Stimulated activated CD4-positive, alpha-beta T cell treated with anti-CD3 and anti-CD28 coated beads, TNF-alpha, amount 100 ng/mL, for 24 hours (primary cell): ENCODE data around the gene MCM5.
"Not testable (repeated sequence)": the region's sequence is repeated elsewhere in the genome, so short reads cannot be mapped to it uniquely, and the experiment has no call there.

Experiments
- DNase-seq, 3 experiments: peaks; one replicate each; pipeline ENCODE4 v3.0.0-alpha.2; 2020; ENCODE audit warnings: low read depth in 3 of 3

The MCM5 gene

GRCh38 chr22:35452351-35452781 lies 52.4 kb downstream of the MCM5 start:
- no peak for DNase-seq

- no peak for DNase-seq
Observed at GRCh38 chr22:35452810-35453743, 53.1 kb downstream of the MCM5 start.

- no peak for DNase-seq
Observed at GRCh38 chr22:35454416-35455054, 54.6 kb downstream of the MCM5 start.

GRCh38 chr22:35455529-35455928 lies 55.6 kb downstream of the MCM5 start:
- DNase-seq: no peak

DNA sequence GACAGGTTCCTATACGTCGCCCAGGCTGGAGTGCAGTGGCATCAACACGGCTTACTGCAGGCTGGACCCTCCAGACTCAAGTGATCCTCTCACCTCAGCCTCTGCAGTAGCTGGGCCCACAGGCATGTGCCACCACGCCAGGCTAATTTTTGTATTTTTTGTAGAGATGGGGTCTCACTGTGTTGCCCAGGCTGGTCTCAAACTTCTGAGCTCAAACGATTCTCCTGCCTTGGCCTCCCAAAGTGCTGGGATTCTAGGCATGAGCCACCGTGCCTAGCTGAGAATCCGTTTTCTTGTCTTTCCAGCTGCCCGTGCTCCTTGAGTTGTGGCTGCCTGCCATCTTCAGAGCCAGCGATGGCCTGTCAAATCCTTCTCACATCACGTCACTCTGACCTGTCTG lies 56.8 kb downstream of the MCM5 start:
- DNase-seq: no peak

GRCh38 chr22:35457729-35458546 lies 58.0 kb downstream of the MCM5 start:
- DNase-seq: no peak

- no peak for DNase-seq
Observed at GRCh38 chr22:35458547-35459422, 58.8 kb downstream of the MCM5 start.

DNA sequence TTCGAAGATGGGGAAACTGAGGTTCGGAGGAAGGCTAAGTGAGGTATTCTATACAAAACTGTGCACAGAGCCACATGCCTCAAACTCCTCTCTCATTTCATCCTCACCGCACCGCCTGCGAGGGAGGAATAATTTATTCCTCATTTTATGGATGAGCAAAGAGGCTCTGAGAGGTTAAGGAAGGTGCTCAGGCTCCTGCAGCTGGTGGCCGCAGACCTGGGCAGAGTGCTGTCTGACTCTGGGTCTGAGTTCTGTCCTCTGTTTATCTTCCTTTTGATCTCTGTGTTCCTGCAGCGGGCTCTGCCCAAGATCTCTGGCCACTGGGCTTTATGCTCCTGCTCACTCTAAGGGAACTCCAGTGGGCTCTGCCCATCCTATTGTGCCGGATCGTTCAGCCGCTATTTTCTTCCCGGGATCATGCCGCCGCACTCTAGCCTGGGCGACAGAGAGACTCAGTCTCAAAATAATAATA lies 59.5 kb downstream of the MCM5 start:
- no peak for DNase-seq

DNA sequence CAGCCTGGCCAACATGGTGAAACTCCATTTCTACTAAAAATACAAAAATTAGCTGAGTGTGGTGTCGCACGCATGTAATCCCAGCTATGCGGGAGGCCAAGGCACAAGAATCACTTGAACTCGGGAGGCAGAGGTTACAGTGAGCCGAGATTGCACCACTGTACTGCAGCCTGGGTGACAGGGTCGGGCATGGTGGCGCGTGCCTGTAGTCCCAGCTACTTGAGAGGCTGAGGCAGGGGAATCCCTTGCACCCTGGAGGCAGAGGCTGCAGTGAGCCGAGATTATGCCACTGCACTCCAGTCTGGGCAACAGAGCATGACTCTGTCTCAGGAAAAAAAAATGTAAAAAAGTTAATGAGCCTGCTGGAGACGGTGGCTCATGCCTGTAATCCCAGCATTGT lies 60.0 kb downstream of the MCM5 start:
- not testable (repeated sequence) for DNase-seq

DNA sequence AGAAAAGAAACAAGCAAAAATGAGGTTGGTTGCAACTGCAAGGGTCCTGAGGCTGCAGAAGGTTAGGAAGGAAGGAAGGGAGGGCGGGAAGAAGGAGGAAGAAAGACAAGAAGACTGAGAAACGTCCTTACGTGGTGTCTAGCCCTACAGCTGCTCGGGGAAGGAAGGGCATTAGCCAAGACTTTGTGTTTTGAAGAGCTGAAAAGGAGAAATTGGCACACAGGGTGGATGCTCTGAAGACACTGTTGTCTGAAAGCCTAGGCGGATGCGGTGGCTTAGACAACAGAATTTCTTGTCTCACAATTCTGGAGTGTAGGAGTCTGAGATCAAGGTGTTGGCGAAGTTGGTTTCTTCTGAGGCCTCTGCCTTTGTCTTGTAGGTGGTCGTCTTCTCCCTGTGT lies 60.7 kb downstream of the MCM5 start:
- no peak for DNase-seq

DNA sequence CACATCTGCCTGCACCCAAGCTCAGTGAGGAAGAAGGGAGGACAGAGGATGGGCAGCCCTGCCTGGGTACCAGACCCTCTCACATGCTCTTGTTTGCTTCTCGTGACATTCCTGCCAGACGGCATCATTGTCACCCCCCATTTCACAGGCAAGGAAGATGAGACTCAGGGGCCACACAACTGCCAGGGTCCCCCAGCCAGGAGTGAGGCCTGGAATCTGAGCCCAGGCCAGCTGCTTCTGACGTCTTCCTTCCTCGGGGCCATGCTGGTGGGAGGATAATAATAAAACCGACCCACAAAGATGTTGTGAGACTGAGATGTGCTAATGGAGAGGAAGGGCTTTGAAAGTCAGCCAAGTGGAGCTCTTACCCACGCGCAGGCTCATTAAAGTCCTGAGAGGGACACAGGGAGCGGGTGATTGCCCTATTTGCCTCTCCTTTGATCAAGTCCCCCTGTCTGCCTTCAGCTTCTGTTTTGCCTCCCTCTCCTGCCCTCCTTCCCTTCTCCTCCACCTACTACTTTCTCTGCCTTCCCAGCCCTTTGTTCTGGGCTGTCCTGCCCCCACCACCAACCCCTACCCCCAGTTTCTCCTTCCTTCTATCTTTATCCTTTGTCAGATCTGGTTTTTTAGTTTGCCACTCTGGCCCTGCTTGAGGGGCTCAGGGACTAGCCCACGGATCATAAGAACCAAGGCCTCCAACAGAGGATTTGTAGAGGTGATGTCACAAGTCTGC lies 62.7 kb downstream of the MCM5 start:
- no peak for DNase-seq

DNA sequence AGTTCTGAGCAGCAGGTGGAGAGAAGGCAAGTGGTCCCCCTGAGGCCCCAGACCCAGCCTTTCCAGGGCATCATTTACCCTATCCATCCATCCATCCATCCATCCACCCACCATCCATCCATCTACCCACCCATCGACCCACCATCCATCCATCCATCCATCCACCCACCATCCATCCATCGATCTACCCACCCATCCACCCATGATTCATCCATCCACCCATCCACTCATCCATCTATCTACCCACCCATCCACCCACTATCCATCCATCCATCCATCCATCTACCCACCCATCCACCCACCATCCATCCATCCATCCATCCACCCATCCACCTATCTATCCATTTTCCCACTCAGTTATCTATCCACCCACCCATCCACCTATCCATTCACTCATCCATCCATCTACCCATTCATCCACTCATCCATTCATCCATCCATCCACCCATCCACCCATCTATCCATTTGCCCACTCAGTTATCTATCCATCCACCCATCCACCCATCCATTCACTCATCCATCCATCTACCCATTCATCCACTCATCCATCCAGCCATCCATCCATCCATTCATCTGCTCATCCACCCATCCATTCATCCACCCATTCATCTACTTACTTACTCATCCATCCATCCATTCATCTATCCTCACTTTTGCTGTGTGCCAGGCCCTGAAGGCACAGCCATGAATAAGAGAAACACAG lies 63.4 kb downstream of the MCM5 start:
- no peak for DNase-seq

DNA sequence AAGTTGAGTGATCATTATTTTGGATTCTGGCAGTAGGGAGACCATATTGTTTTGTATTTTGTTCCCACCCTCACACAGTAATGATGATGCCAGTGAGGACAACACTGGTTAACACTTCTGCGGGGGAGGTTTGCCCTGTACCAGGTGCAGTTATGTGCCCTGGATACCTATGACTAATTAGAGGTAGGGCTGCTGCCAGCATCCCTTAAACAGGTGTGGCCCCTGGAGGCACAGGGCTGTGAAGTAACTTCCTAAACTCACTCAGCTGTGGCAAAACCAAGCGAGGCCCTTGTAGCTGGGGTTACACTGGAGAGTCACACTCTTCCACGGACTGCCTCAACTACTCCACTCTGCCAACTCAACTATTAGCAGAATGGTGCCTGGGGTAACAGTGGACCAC lies 64.5 kb downstream of the MCM5 start:
- no peak for DNase-seq

GRCh38 chr22:35465109-35465701 lies 65.3 kb downstream of the MCM5 start:
- no peak for DNase-seq

DNA sequence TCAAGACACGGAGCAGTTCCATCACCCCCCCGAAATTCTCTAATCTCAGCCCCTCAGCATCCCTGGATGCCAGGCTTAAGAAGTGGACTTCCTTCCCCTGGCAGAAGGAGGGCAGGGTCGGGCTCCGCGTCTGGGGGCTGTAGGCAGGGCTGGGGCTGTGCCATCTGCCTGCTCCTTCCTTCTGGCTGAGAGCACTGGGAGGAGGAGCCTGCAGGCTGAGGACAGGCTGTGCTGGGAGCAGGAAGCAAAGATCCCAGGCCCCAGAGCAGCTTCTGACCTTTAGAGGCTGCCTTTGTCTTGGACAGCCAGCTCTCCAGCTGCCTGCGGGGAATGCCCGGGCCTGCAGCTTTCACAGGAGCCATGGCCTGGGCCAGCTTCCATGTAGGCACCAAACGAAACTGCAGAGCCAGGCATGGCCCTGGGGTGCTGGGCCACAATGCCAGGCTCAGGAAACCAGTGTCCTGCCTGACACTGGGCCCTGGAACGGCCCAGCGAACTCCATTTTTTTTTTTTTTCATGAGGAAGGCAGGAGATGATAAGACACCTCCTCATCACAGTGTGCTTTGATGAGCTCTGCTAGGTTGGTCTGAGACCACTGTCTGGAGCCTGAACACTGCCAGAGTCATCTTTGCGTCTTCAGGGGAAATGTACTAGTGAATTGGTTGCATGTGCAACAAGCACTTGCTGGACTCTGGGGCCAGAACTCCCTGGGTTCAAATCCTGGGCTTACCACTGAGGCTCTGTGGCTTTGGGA lies 67.9 kb downstream of the MCM5 start:
- DNase-seq: no peak

GRCh38 chr22:35470903-35471321 lies 71.0 kb downstream of the MCM5 start:
- DNase-seq: no peak

- DNase-seq: not testable (repeated sequence)
Observed at GRCh38 chr22:35471566-35471965, 71.6 kb downstream of the MCM5 start.

DNA sequence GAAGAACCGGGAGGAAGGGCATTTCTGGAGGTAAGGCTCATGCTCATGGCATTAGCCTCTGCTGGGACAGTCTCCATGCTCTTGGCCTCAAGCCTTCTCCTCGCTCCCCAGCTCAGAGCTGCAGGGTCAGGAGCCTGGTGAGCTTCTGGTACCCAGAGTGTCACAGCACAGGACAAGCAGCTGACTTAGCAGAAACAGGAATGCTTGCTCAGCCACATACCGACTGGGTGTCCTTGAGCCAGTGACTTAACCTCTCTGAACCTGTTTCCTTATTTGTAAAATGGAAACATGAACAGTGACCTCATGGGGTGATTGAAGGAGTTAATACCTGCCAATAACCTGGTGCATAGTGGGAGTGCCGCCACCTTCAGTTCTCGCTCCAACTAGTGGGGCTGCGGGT lies 72.5 kb downstream of the MCM5 start:
- DNase-seq: no peak

DNA sequence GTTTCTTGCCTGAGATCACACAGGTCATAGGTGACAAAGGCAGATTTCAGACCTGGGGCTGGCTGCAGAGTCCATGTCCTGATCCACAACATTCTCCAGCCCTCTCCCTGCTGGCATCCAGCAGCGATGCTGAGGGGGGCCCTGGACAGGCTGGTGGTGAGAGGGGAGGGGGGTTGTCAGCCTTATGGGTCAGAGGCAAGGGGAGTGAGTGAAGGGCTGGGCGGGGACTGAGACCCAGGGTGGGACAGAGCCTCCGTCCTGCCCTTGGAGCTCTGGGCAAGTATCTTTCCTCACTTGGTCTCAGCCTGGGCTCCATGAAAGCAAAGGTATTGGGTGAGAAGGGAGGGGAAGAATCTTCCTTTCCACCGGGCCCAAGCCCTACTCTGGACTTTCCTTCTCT lies 74.0 kb downstream of the MCM5 start:
- no peak for DNase-seq
